PC-3 (cell line): ENCODE results near the gene MRPL49. TPM values are rescaled to one million over a fixed set of nuclear protein-coding genes. Genes with fewer than 3 reads are reported as not detected.

ENCODE experiments used
- ATAC-seq: fragments of 200-7000 bp; cut with Tn5 transposase; 2 replicates; pipeline ENCODE4 v1.9.1; 2020; ENCODE audit warnings: mild to moderate bottlenecking, moderate library complexity
- BruUV-seq: library from RNA; stranded (reverse); fragments of 400-500 nt; replicated peaks from 2 replicates; lab custom pipeline; 2021; lab: Mats Ljungman, UMichigan
- CTCF ChIA-PET: fragments of 300-600 bp; sonication (Branson Sonifier 250); formaldehyde crosslinking; loops from one replicate; lab custom pipeline; 2022; ENCODE audit warnings: antibody characterized with exemption; lab: Charles Lee
- POLR2A ChIA-PET: fragments of 300-600 bp; sonication (Branson Sonifier 250); formaldehyde crosslinking; loops from one replicate; lab custom pipeline; 2022; ENCODE audit warnings: antibody characterized with exemption; ENCODE audit not compliant: unreplicated experiment; lab: Charles Lee
- DNase-seq: peaks from one replicate; pipeline ENCODE4 v3.0.0-alpha.2; 2015
- H2AFZ ChIP-seq: fragments of 300-600 bp; sonication (generic); 2 replicates; pipeline ENCODE4 v1.6.0; 2016; ENCODE audit warnings: antibody characterized with exemption, low read length
- H3F3A ChIP-seq: fragments of 300-600 bp; sonication (generic); one replicate; pipeline ENCODE4 v1.6.0; 2017; ENCODE audit warnings: antibody characterized with exemption, low read length, control low read depth, mild to moderate bottlenecking; ENCODE audit not compliant: unreplicated experiment
- H3K27ac ChIP-seq: fragments of 300-600 bp; sonication (generic); 2 replicates; pipeline ENCODE4 v1.5.1; 2016; ENCODE audit warnings: mild to moderate bottlenecking, low read length
- H3K27me3 ChIP-seq: fragments of 300-600 bp; sonication (generic); 2 replicates; pipeline ENCODE4 v1.6.1; 2016; ENCODE audit warnings: low read length, mixed read lengths
- H3K36me3 ChIP-seq: fragments of 300-600 bp; sonication (generic); 2 replicates; pipeline ENCODE4 v1.6.1; 2016; ENCODE audit warnings: low read depth, mixed run types, low read length, mixed read lengths
- H3K4me1 ChIP-seq: fragments of 300-600 bp; sonication (generic); 2 replicates; pipeline ENCODE4 v1.5.1; 2016; ENCODE audit warnings: low read length; ENCODE audit not compliant: insufficient read depth
- H3K4me2 ChIP-seq: fragments of 300-600 bp; sonication (generic); 2 replicates; pipeline ENCODE4 v1.6.0; 2016; ENCODE audit warnings: low read length
- H3K4me3 ChIP-seq: fragments of 300-600 bp; sonication (generic); 2 replicates; pipeline ENCODE4 v1.5.1; 2016; ENCODE audit warnings: mild to moderate bottlenecking, low read length, mixed read lengths
- H3K79me2 ChIP-seq: fragments of 300-600 bp; sonication (generic); 2 replicates; pipeline ENCODE4 v1.6.1; 2017; ENCODE audit warnings: low read length, mixed read lengths
- H3K9ac ChIP-seq: fragments of 300-600 bp; sonication (generic); 2 replicates; pipeline ENCODE4 v1.6.0; 2016; ENCODE audit warnings: mild to moderate bottlenecking, low read length
- H3K9me2 ChIP-seq: fragments of 300-600 bp; sonication (generic); replicated peaks from 2 replicates; pipeline ENCODE4 v1.6.1; 2016; ENCODE audit warnings: mixed run types, low read length, mixed read lengths
- H3K9me3 ChIP-seq: fragments of 300-600 bp; sonication (generic); 2 replicates; pipeline ENCODE4 v1.6.1; 2016; ENCODE audit warnings: low read length, mixed read lengths
- H4K20me1 ChIP-seq: fragments of 300-600 bp; sonication (generic); 2 replicates; pipeline ENCODE4 v1.6.1; 2016; ENCODE audit warnings: low read length, mixed read lengths
- CTCF ChIP-seq: fragments of 300-600 bp; sonication (generic); conservative IDR thresholded peaks from 2 replicates; pipeline ENCODE4 v1.5.1; 2017; ENCODE audit warnings: antibody characterized with exemption, low read depth, mild to moderate bottlenecking, low read length
- EZH2 ChIP-seq: fragments of 300-600 bp; sonication (generic); IDR thresholded peaks from one replicate; pipeline ENCODE4 v1.6.1; 2017; ENCODE audit warnings: antibody characterized with exemption, mild to moderate bottlenecking, low read length; ENCODE audit not compliant: unreplicated experiment
- EZH2phosphoT487 ChIP-seq: fragments of 300-600 bp; sonication (generic); IDR thresholded peaks from 2 replicates; pipeline ENCODE4 v1.6.1; 2018; ENCODE audit warnings: mild to moderate bottlenecking, antibody characterized with exemption, low read length, borderline replicate concordance
- intact Hi-C: fragments of 100-400 bp; cut with micrococcal nuclease; formaldehyde crosslinking; loops from 2 replicates; pipeline ENCODE4 v1.9.0; 2023
- total RNA-seq: library from RNA; depleted of rRNA; stranded (reverse); fragments of >200 nt; gene quantifications from 2 replicates; pipeline ENCODE4 v1.2.3, GENCODE V29; 2014

MRPL49 gene
- total RNA-seq, 1 experiment from 2014 or later: 163 TPM

DNA sequence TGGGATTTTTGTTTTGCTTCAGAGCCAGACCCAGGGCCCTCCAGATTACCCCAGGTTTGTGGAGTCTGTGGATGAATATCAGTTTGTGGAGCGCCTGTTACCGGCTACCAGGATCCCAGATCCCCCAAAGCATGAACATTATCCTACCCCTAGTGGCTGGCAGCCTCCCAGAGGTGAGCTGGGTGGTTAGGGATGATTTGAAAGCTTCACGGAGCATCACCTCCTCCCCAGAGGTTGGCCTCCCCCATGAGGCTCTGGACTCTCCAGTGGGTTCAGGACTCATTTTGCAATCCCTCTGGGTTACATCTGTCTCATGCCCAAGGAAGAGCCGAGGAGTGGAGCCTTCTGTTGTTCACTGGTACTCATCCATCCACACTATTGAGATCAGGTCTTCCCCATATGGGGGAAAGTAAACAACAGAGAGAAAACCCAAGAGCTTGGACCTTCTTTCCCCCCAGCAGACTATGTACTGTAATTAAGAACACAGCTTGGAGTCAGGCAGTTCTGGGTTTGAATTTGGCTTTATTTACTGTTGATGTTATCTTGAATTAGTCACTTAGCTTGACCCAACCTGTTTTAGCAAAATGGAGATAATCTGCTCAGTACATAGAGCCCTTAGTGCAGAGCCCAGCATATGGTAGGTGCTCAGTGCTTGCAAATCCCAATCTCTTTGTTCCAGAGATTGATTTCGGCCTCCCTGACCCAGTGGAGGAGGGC is 2.5 kb downstream of the MRPL49 start:
- H3K36me3 ChIP-seq: peaks cover 46% of the 10 kb centered on the region
- no peak for DNase-seq
- H2AFZ ChIP-seq: no peak overlapping the region
- no peak for TF ChIP-seq CTCF
- 0 out of 2 replicates have a peak, but pooled peaks cover 3% of the 10 kb centered on the region for H4K20me1 ChIP-seq
- H3K4me1 ChIP-seq: peaks cover 21% of the 10 kb centered on the region
- H3K9me2 ChIP-seq: no peaks in the 10 kb centered on the region
- CTCF ChIA-PET: no interaction called here
- no peak overlapping the region for H3K9ac ChIP-seq
- intact Hi-C loops: no loop called here
- POLR2A ChIA-PET: no interaction called here
- no peak for ATAC-seq
- H3K27ac ChIP-seq: no peak overlapping the region
- no peaks in the 10 kb centered on the region for H3K27me3 ChIP-seq
- TSS peak; percentile 4 for BruUV-seq
- H3K79me2 ChIP-seq: peaks cover 55% of the 10 kb centered on the region
- H3F3A ChIP-seq: peaks cover 9% of the 10 kb centered on the region
- H3K4me3 ChIP-seq: no peak overlapping the region
- H3K9me3 ChIP-seq: no peaks in the 10 kb centered on the region
- no peak overlapping the region for H3K4me2 ChIP-seq

DNA sequence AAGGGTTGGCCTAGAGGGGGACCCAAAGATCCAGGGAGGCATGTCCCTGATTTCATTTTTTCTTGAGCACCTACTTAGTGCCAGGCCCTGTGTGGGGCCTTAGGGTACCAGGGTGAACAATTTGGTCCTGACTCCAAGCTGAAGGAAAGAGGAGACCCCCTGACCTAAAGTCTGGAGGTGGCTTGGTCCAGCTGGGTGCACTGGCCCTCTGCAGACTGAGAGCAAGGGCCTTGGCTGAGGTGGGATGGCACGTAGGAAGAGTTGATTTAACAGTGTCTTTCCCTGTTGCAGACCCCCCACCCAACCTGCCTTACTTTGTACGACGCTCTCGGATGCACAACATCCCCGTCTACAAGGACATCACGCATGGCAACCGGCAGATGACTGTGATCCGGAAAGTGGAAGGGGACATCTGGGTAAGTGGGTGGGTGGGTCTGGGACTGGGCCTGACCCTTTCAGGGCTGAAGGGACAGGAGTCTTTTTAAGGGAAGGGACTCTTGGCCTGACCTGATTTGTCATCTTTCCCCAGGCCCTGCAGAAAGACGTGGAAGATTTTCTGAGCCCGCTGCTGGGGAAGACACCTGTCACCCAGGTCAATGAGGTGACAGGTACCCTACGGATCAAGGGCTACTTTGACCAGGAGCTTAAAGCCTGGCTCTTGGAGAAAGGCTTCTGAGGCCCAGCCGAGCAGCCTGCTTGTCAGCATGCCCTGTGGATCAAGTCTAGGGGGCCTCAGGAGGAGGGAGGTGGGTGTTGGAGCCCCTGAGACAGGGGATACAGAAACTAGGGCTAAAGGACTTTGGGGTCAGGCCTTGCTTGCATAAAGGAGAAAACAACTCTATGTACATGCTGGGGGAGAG is 3.3 kb downstream of the MRPL49 start:
- Histone ChIP-seq H3F3A (peaks cover 1% of the 10 kb centered on the region), H4K20me1 (0 out of 2 replicates have a peak, but pooled peaks cover under 1% of the 10 kb centered on the region), H3K4me1 (peaks cover 19% of the 10 kb centered on the region), H3K4me3 (no peak overlapping the region), H3K79me2 (peaks cover 47% of the 10 kb centered on the region), H3K9me2 (no peaks in the 10 kb centered on the region), H3K27me3 (no peaks in the 10 kb centered on the region), H3K9ac (no peak overlapping the region), H3K36me3 (peaks cover 41% of the 10 kb centered on the region), H3K9me3 (no peaks in the 10 kb centered on the region), H2AFZ (no peak overlapping the region), H3K27ac (no peak overlapping the region), H3K4me2 (no peak overlapping the region)
- ATAC-seq (no peak), DNase-seq (no peak)
- TF ChIP-seq EZH2 (no peak), EZH2phosphoT487 (no peak), CTCF (no peak)
- no TSS peak for BruUV-seq
- ChIA-PET POLR2A (no interaction called here), CTCF (no interaction called here)
- intact Hi-C loops: no loop called here
